Vagina (tissue), 2 donors: Measurements from ENCODE around the gene ZNF516. TPM values are rescaled to one million over a fixed set of nuclear protein-coding genes. Genes with fewer than 3 reads are reported as not detected.

Experiments used
- DNase-seq, 2 donors: peaks; one replicate each; pipeline ENCODE4 v3.0.0-alpha.2; 2017; ENCODE audit errors: extremely low spot score in 2 of 2
- H3K27ac ChIP-seq: fragments of 200-600 bp; sonication (generic); one replicate; pipeline ENCODE4 v1.5.1; 2019
- H3K27me3 ChIP-seq: fragments of 200-600 bp; sonication (generic); one replicate; pipeline ENCODE4 v1.5.1; 2019
- H3K36me3 ChIP-seq, 2 donors: fragments of 200-600 bp; sonication (generic); one replicate each; pipeline ENCODE4 v1.5.1; 2017 to 2019
- H3K4me1 ChIP-seq: fragments of 200-600 bp; sonication (generic); one replicate; pipeline ENCODE4 v1.5.1; 2019
- H3K4me3 ChIP-seq, 2 donors: fragments of 200-600 bp; sonication (generic); 1 replicate in 1 of 2; 2 replicates in 1 of 2; pipeline ENCODE4 v1.5.1; 2016 to 2019
- H3K9me3 ChIP-seq: fragments of 200-600 bp; sonication (generic); one replicate; pipeline ENCODE4 v1.5.1; 2019
- CTCF ChIP-seq, 3 experiments: fragments of 450-650 bp in 2 of 3; fragments of 200-600 bp in 1 of 3; sonication (generic) in 1 of 3; IDR thresholded peaks; one replicate each; pipeline ENCODE4 v1.5.1; 2017 to 2019; ENCODE audit warnings: antibody characterized with exemption in 3 of 3, mild to moderate bottlenecking in 2 of 3, moderate library complexity in 2 of 3
- POLR2A ChIP-seq, 2 donors: fragments of 450-650 bp; IDR thresholded peaks; one replicate each; pipeline ENCODE4 v1.6.1; 2017; ENCODE audit warnings: antibody characterized with exemption in 2 of 2, mild to moderate bottlenecking in 2 of 2, moderate library complexity in 2 of 2
- POLR2AphosphoS5 ChIP-seq, 2 donors: sonication (generic); formaldehyde crosslinking; IDR thresholded peaks; one replicate each; pipeline ENCODE4 v1.9.0; 2017; ENCODE audit warnings: antibody characterized with exemption in 2 of 2, mild to moderate bottlenecking in 2 of 2, low read depth in 1 of 2; ENCODE audit not compliant: insufficient read depth in 1 of 2
- intact Hi-C: fragments of 100-400 bp; cut with DNase I; formaldehyde crosslinking; loops from one replicate; pipeline ENCODE4 v1.15.1; 2023
- total RNA-seq: library from RNA; depleted of rRNA; stranded (reverse); fragments of >200 nt; gene quantifications from one replicate; pipeline ENCODE4 v1.2.3, GENCODE V29; 2016

Gene ZNF516
- total RNA-seq, 1 donor from 2014 or later = 46.4 TPM

GRCh38 chr18:76398295-76398694 lies 96.7 kb downstream of the ZNF516 start:
- H3K27ac ChIP-seq = peak overlapping the region; percentile 79
- H3K9me3 ChIP-seq = no peaks in the 10 kb centered on the region
- intact Hi-C loops = no loop called here
- DNase-seq = no peak
- H3K4me1 ChIP-seq = peaks cover 52% of the 10 kb centered on the region
- H3K4me3 ChIP-seq = no peak overlapping the region
- H3K27me3 ChIP-seq = no peaks in the 10 kb centered on the region
- no peak for TF ChIP-seq POLR2AphosphoS5 (IDR thresholded peaks at IDR 0.05; ENCODE audit: insufficient read depth in 1 of 2, low read depth in 1 of 2)
- TF ChIP-seq CTCF (IDR thresholded peaks at IDR 0.05) = no peak
- TF ChIP-seq POLR2A (IDR thresholded peaks at IDR 0.05) = no peak
- H3K36me3 ChIP-seq = no peaks in the 10 kb centered on the region

GRCh38 chr18:76397631-76398030 lies 97.4 kb downstream of the ZNF516 start:
- Histone ChIP-seq H3K27me3 (no peaks in the 10 kb centered on the region), H3K9me3 (no peaks in the 10 kb centered on the region), H3K4me3 (no peak overlapping the region), H3K27ac (peak overlapping the region; percentile 79), H3K4me1 (peaks cover 52% of the 10 kb centered on the region), H3K36me3 (no peaks in the 10 kb centered on the region)
- no peak for DNase-seq
- intact Hi-C loops = no loop called here
- TF ChIP-seq POLR2AphosphoS5 (IDR thresholded peaks at IDR 0.05; ENCODE audit: insufficient read depth in 1 of 2, low read depth in 1 of 2) (no peak), CTCF (IDR thresholded peaks at IDR 0.05) (no peak), POLR2A (IDR thresholded peaks at IDR 0.05) (no peak)

- intact Hi-C loops = no loop called here
Observed at GRCh38 chr18:76396792-76397191, 98.2 kb downstream of the ZNF516 start.

GRCh38 chr18:76395609-76396008 lies 99.4 kb downstream of the ZNF516 start:
- peak overlapping the region; percentile 60 for H3K27ac ChIP-seq
- H3K9me3 ChIP-seq = no peaks in the 10 kb centered on the region
- DNase-seq = no peak
- TF ChIP-seq CTCF (IDR thresholded peaks at IDR 0.05) (no peak), POLR2A (IDR thresholded peaks at IDR 0.05) (no peak), POLR2AphosphoS5 (IDR thresholded peaks at IDR 0.05; ENCODE audit: insufficient read depth in 1 of 2, low read depth in 1 of 2) (peak in 1 of 2 donors; percentile 13)
- no peaks in the 10 kb centered on the region for H3K27me3 ChIP-seq
- H3K36me3 ChIP-seq = no peaks in the 10 kb centered on the region
- peaks cover 56% of the 10 kb centered on the region for H3K4me1 ChIP-seq
- intact Hi-C loops = no loop called here
- no peak overlapping the region for H3K4me3 ChIP-seq

More at GRCh38 chr18:76396792-76397191, 98.2 kb downstream of the ZNF516 start:
- Histone ChIP-seq H3K9me3 (no peaks in the 10 kb centered on the region), H3K36me3 (no peaks in the 10 kb centered on the region), H3K27me3 (no peaks in the 10 kb centered on the region), H3K27ac (peak overlapping the region; percentile 72), H3K4me3 (no peak overlapping the region), H3K4me1 (peaks cover 50% of the 10 kb centered on the region)
- no peak for DNase-seq
- TF ChIP-seq CTCF (IDR thresholded peaks at IDR 0.05) (no peak), POLR2A (IDR thresholded peaks at IDR 0.05) (no peak), POLR2AphosphoS5 (IDR thresholded peaks at IDR 0.05; ENCODE audit: insufficient read depth in 1 of 2, low read depth in 1 of 2) (no peak)

GRCh38 chr18:76394780-76395476 lies 100.1 kb downstream of the ZNF516 start:
- Histone ChIP-seq H3K4me1 (peaks cover 56% of the 10 kb centered on the region), H3K4me3 (no peak overlapping the region), H3K9me3 (no peaks in the 10 kb centered on the region), H3K27ac (peak overlapping the region; percentile 60), H3K27me3 (no peaks in the 10 kb centered on the region), H3K36me3 (no peaks in the 10 kb centered on the region)
- no peak for DNase-seq
- intact Hi-C loops = no loop called here
- TF ChIP-seq POLR2AphosphoS5 (IDR thresholded peaks at IDR 0.05; ENCODE audit: insufficient read depth in 1 of 2, low read depth in 1 of 2) (peak; percentile 16 to 58), POLR2A (IDR thresholded peaks at IDR 0.05) (no peak), CTCF (IDR thresholded peaks at IDR 0.05) (no peak)
